ENCODE data around the gene SLC25A29.

The SLC25A29 gene

GRCh38 chr14:100348784-100349685 lies 42.8 kb upstream of the SLC25A29 start:
- Histone ChIP-seq H3K9me3 (ENCODE audit: control insufficient read depth, insufficient read depth, low read depth, low read length) (no peaks in the 10 kb centered on the region), H3K27ac (ENCODE audit: extremely low read depth, low read depth, low read length) (no peak overlapping the region), H3K4me1 (ENCODE audit: control insufficient read depth, insufficient read depth, low read length) (no peaks in the 10 kb centered on the region), H3K36me3 (ENCODE audit: control insufficient read depth in 2 of 2, insufficient read depth in 1 of 2, low read length in 2 of 2) (peaks cover 4 to 67% of the 10 kb centered on the region in 2 experiments), H3K4me3 (ENCODE audit: low read depth, low read length) (no peak overlapping the region)
- POLR2A ChIA-PET: no interaction called here
- CTCF ChIA-PET: interaction anchor here (0.6 to 1.0 kb wide), 2 partner anchors 76 to 108 kb away, joined by 4 to 6 read pairs; no protein-coding TSS in a partner anchor
- TF ChIP-seq ZNF658 (tag by site-specific recombination; IDR thresholded peaks at IDR 0.05) (no peak), SP2 (tag by site-specific recombination; IDR thresholded peaks at IDR 0.05) (no peak), OSR2 (tag by site-specific recombination; IDR thresholded peaks at IDR 0.05) (no peak), GFI1B (tag by site-specific recombination; IDR thresholded peaks at IDR 0.05) (no peak), SCRT2 (tag by site-specific recombination; IDR thresholded peaks at IDR 0.05) (no peak), ZIC2 (tag by site-specific recombination; IDR thresholded peaks at IDR 0.05) (no peak), ZNF350 (tag by site-specific recombination; IDR thresholded peaks at IDR 0.05) (no peak), ZFP37 (tag by site-specific recombination; IDR thresholded peaks at IDR 0.05) (no peak), ATF2 (tag by site-specific recombination; IDR thresholded peaks at IDR 0.05; ENCODE audit: low read depth) (no peak), ZNF214 (tag by site-specific recombination; IDR thresholded peaks at IDR 0.05; ENCODE audit: borderline replicate concordance) (no peak), ZNF274 (IDR thresholded peaks at IDR 0.05; ENCODE audit: low read length) (no peak), ZNF274 (tag by site-specific recombination; IDR thresholded peaks at IDR 0.05; ENCODE audit: borderline replicate concordance) (no peak), ZNF792 (tag by site-specific recombination; IDR thresholded peaks at IDR 0.05) (no peak), EGR2 (tag by site-specific recombination; IDR thresholded peaks at IDR 0.05; ENCODE audit: low read depth) (no peak), PRDM6 (tag by site-specific recombination; IDR thresholded peaks at IDR 0.05) (no peak), ZNF37A (tag by site-specific recombination; IDR thresholded peaks at IDR 0.05) (no peak), MZF1 (tag by site-specific recombination; IDR thresholded peaks at IDR 0.05; ENCODE audit: borderline replicate concordance) (no peak), BCL6B (tag by site-specific recombination; IDR thresholded peaks at IDR 0.05) (no peak), KLF10 (tag by site-specific recombination; IDR thresholded peaks at IDR 0.05) (no peak)
- TF ChIP-seq, protein P1, sequence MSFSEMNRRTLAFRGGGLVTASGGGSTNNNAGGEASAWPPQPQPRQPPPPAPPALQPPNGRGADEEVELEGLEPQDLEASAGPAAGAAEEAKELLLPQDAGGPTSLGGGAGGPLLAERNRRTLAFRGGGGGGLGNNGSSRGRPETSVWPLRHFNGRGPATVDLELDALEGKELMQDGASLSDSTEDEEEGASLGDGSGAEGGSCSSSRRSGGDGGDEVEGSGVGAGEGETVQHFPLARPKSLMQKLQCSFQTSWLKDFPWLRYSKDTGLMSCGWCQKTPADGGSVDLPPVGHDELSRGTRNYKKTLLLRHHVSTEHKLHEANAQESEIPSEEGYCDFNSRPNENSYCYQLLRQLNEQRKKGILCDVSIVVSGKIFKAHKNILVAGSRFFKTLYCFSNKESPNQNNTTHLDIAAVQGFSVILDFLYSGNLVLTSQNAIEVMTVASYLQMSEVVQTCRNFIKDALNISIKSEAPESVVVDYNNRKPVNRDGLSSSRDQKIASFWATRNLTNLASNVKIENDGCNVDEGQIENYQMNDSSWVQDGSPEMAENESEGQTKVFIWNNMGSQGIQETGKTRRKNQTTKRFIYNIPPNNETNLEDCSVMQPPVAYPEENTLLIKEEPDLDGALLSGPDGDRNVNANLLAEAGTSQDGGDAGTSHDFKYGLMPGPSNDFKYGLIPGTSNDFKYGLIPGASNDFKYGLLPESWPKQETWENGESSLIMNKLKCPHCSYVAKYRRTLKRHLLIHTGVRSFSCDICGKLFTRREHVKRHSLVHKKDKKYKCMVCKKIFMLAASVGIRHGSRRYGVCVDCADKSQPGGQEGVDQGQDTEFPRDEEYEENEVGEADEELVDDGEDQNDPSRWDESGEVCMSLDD (tag by site-specific recombination; IDR thresholded peaks at IDR 0.05): no peak
- TF ChIP-seq, protein P2, sequence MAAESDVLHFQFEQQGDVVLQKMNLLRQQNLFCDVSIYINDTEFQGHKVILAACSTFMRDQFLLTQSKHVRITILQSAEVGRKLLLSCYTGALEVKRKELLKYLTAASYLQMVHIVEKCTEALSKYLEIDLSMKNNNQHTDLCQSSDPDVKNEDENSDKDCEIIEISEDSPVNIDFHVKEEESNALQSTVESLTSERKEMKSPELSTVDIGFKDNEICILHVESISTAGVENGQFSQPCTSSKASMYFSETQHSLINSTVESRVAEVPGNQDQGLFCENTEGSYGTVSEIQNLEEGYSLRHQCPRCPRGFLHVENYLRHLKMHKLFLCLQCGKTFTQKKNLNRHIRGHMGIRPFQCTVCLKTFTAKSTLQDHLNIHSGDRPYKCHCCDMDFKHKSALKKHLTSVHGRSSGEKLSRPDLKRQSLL (tag by site-specific recombination; IDR thresholded peaks at IDR 0.05): no peak
